Breast epithelium (tissue), 3 donors: ENCODE results near the gene TLK1.

Source experiments
- POLR2A ChIP-seq: fragments of 450-650 bp; IDR thresholded peaks from one replicate; pipeline ENCODE4 v1.6.1; 2016; ENCODE audit warnings: antibody characterized with exemption, mild to moderate bottlenecking, moderate library complexity
- POLR2AphosphoS5 ChIP-seq, 3 donors: sonication (generic); formaldehyde crosslinking; IDR thresholded peaks; one replicate each; pipeline ENCODE4 v1.6.1; 2017; ENCODE audit warnings: antibody characterized with exemption in 3 of 3
- TF ChIP-seq, protein P1 (sequence below), 3 donors: fragments of 450-650 bp; IDR thresholded peaks; one replicate each; pipeline ENCODE4 v1.5.1; 2016 to 2017; ENCODE audit warnings: antibody characterized with exemption in 3 of 3, mild to moderate bottlenecking in 3 of 3, moderate library complexity in 3 of 3

DNA sequence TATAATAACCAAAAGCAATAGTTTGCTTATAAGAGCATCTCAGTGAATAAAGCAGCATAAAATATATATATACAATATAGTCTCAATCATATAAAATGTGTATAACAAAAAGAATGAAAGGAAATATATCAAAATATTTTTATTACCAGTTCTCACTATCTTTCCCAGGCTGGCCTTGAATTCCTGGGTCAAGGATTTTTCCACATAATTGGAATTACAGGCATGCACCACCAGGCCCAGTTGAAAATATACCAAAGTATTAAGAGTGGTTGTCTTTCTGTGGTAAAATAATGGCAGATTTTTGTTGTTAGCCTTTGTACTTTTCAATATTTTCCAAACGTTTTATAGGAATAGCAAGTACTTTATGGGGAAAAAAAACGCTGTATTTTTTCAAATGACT lies 8.6 kb upstream of the TLK1 start:
- TF ChIP-seq POLR2A (no peak), POLR2AphosphoS5 (IDR thresholded peaks at IDR 0.05) (no peak)
- TF ChIP-seq, protein P1, sequence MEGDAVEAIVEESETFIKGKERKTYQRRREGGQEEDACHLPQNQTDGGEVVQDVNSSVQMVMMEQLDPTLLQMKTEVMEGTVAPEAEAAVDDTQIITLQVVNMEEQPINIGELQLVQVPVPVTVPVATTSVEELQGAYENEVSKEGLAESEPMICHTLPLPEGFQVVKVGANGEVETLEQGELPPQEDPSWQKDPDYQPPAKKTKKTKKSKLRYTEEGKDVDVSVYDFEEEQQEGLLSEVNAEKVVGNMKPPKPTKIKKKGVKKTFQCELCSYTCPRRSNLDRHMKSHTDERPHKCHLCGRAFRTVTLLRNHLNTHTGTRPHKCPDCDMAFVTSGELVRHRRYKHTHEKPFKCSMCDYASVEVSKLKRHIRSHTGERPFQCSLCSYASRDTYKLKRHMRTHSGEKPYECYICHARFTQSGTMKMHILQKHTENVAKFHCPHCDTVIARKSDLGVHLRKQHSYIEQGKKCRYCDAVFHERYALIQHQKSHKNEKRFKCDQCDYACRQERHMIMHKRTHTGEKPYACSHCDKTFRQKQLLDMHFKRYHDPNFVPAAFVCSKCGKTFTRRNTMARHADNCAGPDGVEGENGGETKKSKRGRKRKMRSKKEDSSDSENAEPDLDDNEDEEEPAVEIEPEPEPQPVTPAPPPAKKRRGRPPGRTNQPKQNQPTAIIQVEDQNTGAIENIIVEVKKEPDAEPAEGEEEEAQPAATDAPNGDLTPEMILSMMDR (IDR thresholded peaks at IDR 0.05) = no peak
